ENCODE measurements around the gene COQ2. TPM values are rescaled to one million over a fixed set of nuclear protein-coding genes. Genes with fewer than 3 reads are reported as not detected.
"Not testable (repeated sequence)": the region's sequence is repeated elsewhere in the genome, so short reads cannot be mapped to it uniquely, and the experiment has no call there.

COQ2 gene
- total RNA-seq, 2 experiments from 2014 or later: 18.2 to 20.1 TPM

DNA sequence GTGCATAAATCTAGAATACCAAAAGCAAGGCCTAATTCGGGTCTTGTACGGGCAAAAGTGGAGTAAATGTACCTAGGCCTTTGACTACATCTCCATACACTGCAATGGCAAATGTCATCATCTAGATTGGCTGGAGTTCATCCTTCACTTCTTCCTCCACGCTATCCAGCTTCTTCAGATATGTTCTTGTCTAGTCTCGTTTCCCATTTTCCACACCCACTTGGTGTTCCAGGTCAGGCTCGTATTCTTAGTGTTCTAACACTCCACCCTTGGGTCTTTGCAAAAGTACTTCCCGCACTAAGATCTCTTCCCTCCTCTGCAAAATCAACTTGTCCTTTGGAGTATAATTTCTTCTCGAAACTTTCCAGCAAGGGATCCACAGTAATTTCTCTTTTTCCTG lies 1.4 kb downstream of the COQ2 start:
- Mint-ChIP-seq H3K27me3 (no peaks in the 10 kb centered on the region), H3K36me3 (ENCODE audit: low read depth) (peaks cover 7% of the 10 kb centered on the region), H3K9me3 (ENCODE audit: low read depth) (no peaks in the 10 kb centered on the region), H3K4me3 (peak overlapping the region; percentile 91), H3K27ac (no peak overlapping the region), H3K4me1 (peaks cover 29% of the 10 kb centered on the region)
- CTCF ChIA-PET: interaction anchor here (0.6 to 3.6 kb wide), 24 partner anchors 8 to 431 kb away, joined by 3 to 31 read pairs (median 4); partner anchors contain the start of genes COPS4 and GPAT3
- ATAC-seq: no peak
- POLR2A ChIA-PET: interaction anchor here (0.8 kb wide), 1 partner anchor 248 kb away, joined by 4 read pairs; the partner anchor contains the start of gene COPS4
- intact Hi-C loops (cut with DNase I, micrococcal nuclease): loop anchor here (5.0 to 10.0 kb wide), 5 partner anchors 104 to 908 kb away; partner anchors contain the start of genes ENOPH1 (in 1 of the 2), HNRNPD (in 1 of the 2) and HNRNPDL (in 1 of the 2)
- no peak for DNase-seq

GRCh38 chr4:83282049-83282535 lies 2.5 kb downstream of the COQ2 start:
- peak; percentile 13 for ATAC-seq
- no peak overlapping the region for H3K4me3 Mint-ChIP-seq
- peaks cover 10% of the 10 kb centered on the region for H3K36me3 Mint-ChIP-seq (ENCODE audit: low read depth)
- peak; percentile 71 for DNase-seq
- POLR2A ChIA-PET: interaction anchor here (0.5 to 1.4 kb wide), 3 partner anchors 207 to 385 kb away, joined by 3 to 4 read pairs (median 4); partner anchors contain the start of gene COPS4
- H3K4me1 Mint-ChIP-seq: peaks cover 32% of the 10 kb centered on the region
- intact Hi-C loops (cut with DNase I, micrococcal nuclease): loop anchor here (1.0 to 10.0 kb wide), 8 partner anchors 105 to 907 kb away; partner anchors contain the start of genes COPS4 (in 1 of the 2), ENOPH1 (in 1 of the 2), HNRNPD (in 1 of the 2) and HNRNPDL (in 1 of the 2)
- CTCF ChIA-PET: interaction anchor here (0.6 to 3.6 kb wide), 28 partner anchors 8 to 432 kb away, joined by 3 to 31 read pairs (median 4); partner anchors contain the start of genes COPS4, GPAT3 and PLAC8
- no peaks in the 10 kb centered on the region for H3K27me3 Mint-ChIP-seq
- no peak overlapping the region for H3K27ac Mint-ChIP-seq
- H3K9me3 Mint-ChIP-seq (ENCODE audit: low read depth): no peaks in the 10 kb centered on the region

DNA sequence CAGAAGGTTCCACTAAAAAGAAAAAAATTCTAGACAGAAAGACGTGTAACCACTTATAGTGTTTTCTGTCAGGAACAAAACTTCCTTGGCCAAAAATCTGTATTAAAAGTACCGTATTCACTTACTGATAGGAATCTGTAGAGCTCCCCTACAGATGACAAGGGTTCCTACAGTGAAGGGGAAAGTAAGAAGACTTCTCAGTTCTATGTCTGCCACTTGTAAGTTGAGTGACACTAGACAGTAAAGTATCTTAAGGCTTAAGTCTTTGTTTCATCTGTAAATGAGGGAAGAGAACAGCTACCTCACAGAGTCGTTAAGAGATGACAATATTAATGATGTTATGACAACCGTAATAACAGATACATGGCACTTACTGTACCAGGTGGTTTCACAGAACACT lies 3.3 kb downstream of the COQ2 start:
- Mint-ChIP-seq H3K9me3 (ENCODE audit: low read depth) (no peaks in the 10 kb centered on the region), H3K36me3 (ENCODE audit: low read depth) (peaks cover 16% of the 10 kb centered on the region), H3K4me3 (no peak overlapping the region), H3K4me1 (peaks cover 38% of the 10 kb centered on the region), H3K27ac (no peak overlapping the region), H3K27me3 (no peaks in the 10 kb centered on the region)
- DNase-seq: no peak
- intact Hi-C loops (cut with DNase I, micrococcal nuclease): loop anchor here (5.0 to 10.0 kb wide), 5 partner anchors 106 to 907 kb away; partner anchors contain the start of genes ENOPH1 (in 1 of the 2), HNRNPD (in 1 of the 2) and HNRNPDL (in 1 of the 2)
- CTCF ChIA-PET: interaction anchor here (0.6 to 3.6 kb wide), 28 partner anchors 9 to 840 kb away, joined by 3 to 31 read pairs (median 6); partner anchors contain the start of genes COPS4 and THAP9
- ATAC-seq: no peak
- POLR2A ChIA-PET: interaction anchor here (0.6 to 1.4 kb wide), 4 partner anchors 19 to 629 kb away, joined by 3 to 4 read pairs (median 3); partner anchors contain the start of gene COPS4

DNA sequence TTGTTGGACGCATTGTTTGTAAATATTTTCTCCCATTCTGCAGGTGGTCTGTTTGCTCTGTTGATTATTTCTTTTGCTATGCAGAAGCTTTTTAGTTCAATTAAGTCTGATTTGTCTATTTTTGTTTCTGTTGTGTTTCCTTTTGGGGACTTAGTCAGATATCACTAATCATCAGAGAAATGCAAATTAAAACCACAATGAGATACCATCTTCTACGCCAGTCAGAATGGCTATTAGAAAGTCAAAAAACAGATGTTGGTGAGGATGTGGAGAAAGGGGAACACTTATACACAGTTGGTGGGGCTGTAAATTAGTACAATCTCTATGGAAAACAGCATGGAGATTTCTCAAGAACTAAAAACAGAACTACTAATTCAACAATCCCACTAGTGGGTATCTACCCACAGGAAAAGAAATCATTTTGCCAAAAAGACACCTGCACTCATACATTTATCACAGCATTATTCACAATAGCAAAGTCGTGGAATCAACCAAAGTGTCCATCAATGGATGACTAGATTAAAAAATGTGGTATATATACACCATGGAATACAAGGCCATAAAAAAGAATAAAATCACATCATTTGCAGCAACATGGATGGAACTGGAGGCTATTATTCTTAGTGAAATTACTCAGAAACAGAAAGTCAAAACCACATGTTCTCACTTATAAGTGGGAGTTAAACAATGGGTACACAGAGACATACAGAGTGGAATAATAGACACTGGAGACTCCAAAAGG lies 8.1 kb downstream of the COQ2 start:
- ATAC-seq: peak; percentile 76
- Mint-ChIP-seq H3K27me3 (no peaks in the 10 kb centered on the region), H3K4me3 (no peak overlapping the region), H3K27ac (no peak overlapping the region), H3K4me1 (peaks cover 17% of the 10 kb centered on the region), H3K36me3 (ENCODE audit: low read depth) (peaks cover 40% of the 10 kb centered on the region), H3K9me3 (ENCODE audit: low read depth) (no peaks in the 10 kb centered on the region)
- no peak for DNase-seq
- intact Hi-C loops (cut with DNase I, micrococcal nuclease): no loop called here
- CTCF ChIA-PET: interaction anchor here (1.9 kb wide), 1 partner anchor 8 kb away, joined by 6 read pairs; the partner anchor contains the start of gene COQ2
- POLR2A ChIA-PET: interaction anchor here (0.8 kb wide), 1 partner anchor 19 kb away, joined by 4 read pairs; no protein-coding TSS in a partner anchor

DNA sequence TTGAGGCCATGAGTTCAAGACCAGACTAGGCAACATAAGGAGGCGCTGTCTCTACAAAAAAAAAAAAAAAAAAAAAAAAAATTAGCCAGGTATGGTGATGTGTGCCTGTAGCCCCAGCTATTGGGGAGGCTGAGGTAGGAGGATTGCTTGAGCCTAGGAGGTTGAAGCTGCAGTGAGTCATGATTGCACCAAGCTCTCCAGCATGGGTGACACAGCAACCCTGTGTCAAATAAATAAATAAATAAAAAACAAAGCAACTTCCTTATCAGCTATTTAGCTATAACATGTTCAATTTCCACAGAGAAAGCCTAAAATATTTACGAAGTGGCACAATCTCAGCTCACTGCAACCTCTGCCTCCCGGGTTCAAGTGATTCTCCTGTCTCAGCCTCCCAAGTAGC lies 10.7 kb downstream of the COQ2 start:
- ATAC-seq: peak; percentile 32
- Mint-ChIP-seq H3K36me3 (ENCODE audit: low read depth) (peaks cover 40% of the 10 kb centered on the region), H3K4me1 (peaks cover 13% of the 10 kb centered on the region)
- CTCF ChIA-PET: interaction anchor here (0.6 to 1.3 kb wide), 6 partner anchors 22 to 385 kb away, joined by 3 to 5 read pairs (median 4); no protein-coding TSS in a partner anchor
- POLR2A ChIA-PET; H3K9me3 Mint-ChIP-seq (ENCODE audit: low read depth); DNase-seq; H3K4me3 Mint-ChIP-seq; H3K27me3 Mint-ChIP-seq; H3K27ac Mint-ChIP-seq; intact Hi-C loops (cut with DNase I, micrococcal nuclease): not testable (repeated sequence)

- DNase-seq (no peak), ATAC-seq (no peak)
- Mint-ChIP-seq H3K9me3 (ENCODE audit: low read depth) (no peaks in the 10 kb centered on the region), H3K27ac (no peak overlapping the region), H3K27me3 (no peaks in the 10 kb centered on the region), H3K36me3 (ENCODE audit: low read depth) (peaks cover 44% of the 10 kb centered on the region), H3K4me3 (no peak overlapping the region), H3K4me1 (peaks cover 21% of the 10 kb centered on the region)
- CTCF ChIA-PET: interaction anchor here (0.8 to 2.0 kb wide), 4 partner anchors 9 to 202 kb away, joined by 3 to 8 read pairs (median 4); no protein-coding TSS in a partner anchor
- POLR2A ChIA-PET: no interaction called here
- intact Hi-C loops (cut with DNase I, micrococcal nuclease): no loop called here
These were observed 11.7 kb downstream of the COQ2 start for GRCh38 chr4:83272900-83273299.

- ATAC-seq (no peak), DNase-seq (no peak)
- Mint-ChIP-seq H3K36me3 (ENCODE audit: low read depth) (peaks cover 25% of the 10 kb centered on the region), H3K9me3 (ENCODE audit: low read depth) (no peaks in the 10 kb centered on the region), H3K27ac (no peak overlapping the region), H3K27me3 (no peaks in the 10 kb centered on the region), H3K4me3 (no peak overlapping the region), H3K4me1 (peaks cover 12% of the 10 kb centered on the region)
- ChIA-PET POLR2A (no interaction called here), CTCF (interaction anchor here (0.6 to 3.6 kb wide), 4 partner anchors 12 to 221 kb away, joined by 3 to 31 read pairs (median 4); no protein-coding TSS in a partner anchor)
- intact Hi-C loops (cut with DNase I, micrococcal nuclease): no loop called here
These were observed 15.3 kb downstream of the COQ2 start for GRCh38 chr4:83269256-83269655.

DNA sequence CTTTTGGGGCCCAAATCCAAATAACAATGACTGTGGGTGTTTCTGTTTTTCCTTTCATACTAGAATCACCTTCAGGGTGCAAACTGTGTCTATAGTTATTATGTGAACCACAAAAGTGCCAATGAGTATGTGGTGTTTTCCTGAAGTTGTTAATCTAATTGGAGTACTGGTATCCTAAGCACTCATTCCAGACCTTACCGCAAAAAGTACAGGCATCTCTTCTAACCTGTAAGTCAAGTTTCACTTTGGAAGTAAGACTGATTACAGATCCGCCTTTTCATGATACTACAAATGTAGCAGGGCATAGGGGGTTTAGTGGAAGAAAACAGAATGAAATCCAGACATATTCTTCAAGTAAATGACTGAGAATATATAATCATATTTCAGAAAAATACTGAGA lies 16.1 kb downstream of the COQ2 start:
- Mint-ChIP-seq H3K4me1 (peaks cover 11% of the 10 kb centered on the region), H3K9me3 (ENCODE audit: low read depth) (no peaks in the 10 kb centered on the region), H3K36me3 (ENCODE audit: low read depth) (peaks cover 23% of the 10 kb centered on the region), H3K27me3 (no peaks in the 10 kb centered on the region), H3K4me3 (no peak overlapping the region), H3K27ac (no peak overlapping the region)
- POLR2A ChIA-PET: no interaction called here
- DNase-seq: no peak
- CTCF ChIA-PET: interaction anchor here (0.6 to 4.7 kb wide), 7 partner anchors 10 to 228 kb away, joined by 3 to 31 read pairs (median 3); no protein-coding TSS in a partner anchor
- intact Hi-C loops (cut with DNase I, micrococcal nuclease): no loop called here
- peak; percentile 3 for ATAC-seq

DNA sequence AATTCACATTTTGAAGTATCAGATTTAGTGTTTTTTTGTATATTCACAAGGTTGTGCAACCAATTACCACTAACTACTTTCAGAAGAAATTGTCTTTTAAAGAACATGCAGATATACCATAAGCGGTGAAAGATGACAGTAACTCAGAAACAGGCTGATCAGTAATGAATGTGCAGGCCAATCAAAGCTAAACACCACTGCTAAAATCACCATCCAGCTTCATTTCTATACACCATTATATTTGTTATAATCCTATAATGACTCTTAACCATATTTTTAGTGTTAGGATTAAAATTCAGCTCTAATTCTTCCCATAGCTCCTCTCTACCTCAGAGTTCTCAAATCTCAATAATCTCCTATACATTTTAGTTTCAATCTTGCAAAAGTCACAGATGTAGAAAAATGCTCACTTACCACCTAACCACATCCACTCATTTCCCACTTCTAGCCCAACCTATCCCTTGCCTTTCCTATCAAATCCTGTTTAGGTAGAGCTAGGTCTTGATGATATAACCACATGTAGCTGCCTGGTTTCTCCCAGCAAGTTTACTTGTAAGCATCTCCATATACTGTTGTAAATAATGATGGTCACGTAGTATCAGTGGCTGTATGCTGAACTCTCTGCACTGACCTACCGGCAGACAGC lies 16.6 kb downstream of the COQ2 start:
- Mint-ChIP-seq H3K4me3 (no peak overlapping the region), H3K9me3 (ENCODE audit: low read depth) (no peaks in the 10 kb centered on the region), H3K36me3 (ENCODE audit: low read depth) (peaks cover 21% of the 10 kb centered on the region), H3K4me1 (peaks cover 10% of the 10 kb centered on the region), H3K27me3 (no peaks in the 10 kb centered on the region), H3K27ac (no peak overlapping the region)
- ATAC-seq (peak; percentile 58), DNase-seq (no peak)
- intact Hi-C loops (cut with DNase I, micrococcal nuclease): no loop called here
- CTCF ChIA-PET: interaction anchor here (0.6 to 4.7 kb wide), 6 partner anchors 11 to 228 kb away, joined by 3 to 31 read pairs (median 3); partner anchors contain the start of gene COQ2
- POLR2A ChIA-PET: no interaction called here

DNA sequence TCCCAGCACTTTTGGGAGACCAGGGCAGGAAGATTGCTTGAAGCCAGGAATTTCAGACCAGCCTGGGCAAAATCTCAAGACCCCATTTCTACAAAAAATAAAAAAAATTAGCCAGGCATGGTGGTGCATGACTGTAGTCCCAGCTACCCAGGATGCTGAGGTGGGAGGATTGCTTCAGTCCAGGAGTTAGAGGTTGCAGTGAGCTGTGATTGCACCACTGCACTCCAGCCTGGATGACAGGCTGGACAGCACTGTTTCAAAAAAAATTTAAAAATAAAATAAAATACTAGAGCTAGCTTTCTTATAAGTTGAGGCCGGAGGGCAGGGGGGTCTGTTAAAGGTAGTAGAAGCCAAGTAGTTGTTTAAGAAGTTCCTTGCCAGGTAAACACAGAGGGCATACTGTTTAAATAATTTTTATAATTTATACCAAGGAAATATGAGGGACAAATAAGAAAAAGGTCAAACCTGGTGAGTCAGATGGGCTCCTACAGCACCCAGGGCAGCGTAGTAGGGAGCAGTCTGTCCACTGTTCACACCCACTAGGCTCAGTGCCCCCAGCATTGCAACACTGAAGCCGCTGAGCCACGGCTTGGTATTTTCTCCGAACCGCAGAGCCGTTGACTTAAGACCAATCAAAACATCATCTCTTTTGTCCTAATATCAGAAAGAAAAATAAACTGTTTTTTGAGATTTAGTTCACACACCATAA lies 17.3 kb downstream of the COQ2 start:
- POLR2A ChIA-PET: interaction anchor here (0.6 kb wide), 1 partner anchor 137 kb away, joined by 3 read pairs; no protein-coding TSS in a partner anchor
- intact Hi-C loops (cut with DNase I, micrococcal nuclease): no loop called here
- Mint-ChIP-seq H3K4me3 (no peak overlapping the region), H3K9me3 (ENCODE audit: low read depth) (no peaks in the 10 kb centered on the region), H3K4me1 (peaks cover 10% of the 10 kb centered on the region), H3K36me3 (ENCODE audit: low read depth) (peaks cover 18% of the 10 kb centered on the region), H3K27me3 (no peaks in the 10 kb centered on the region), H3K27ac (no peak overlapping the region)
- CTCF ChIA-PET: interaction anchor here (0.8 to 4.7 kb wide), 6 partner anchors 11 to 193 kb away, joined by 3 to 31 read pairs (median 4); partner anchors contain the start of gene COQ2
- no peak for DNase-seq
- ATAC-seq: no peak
